ENCODE results near the gene NF1.
"Not testable (repeated sequence)": the region's sequence is repeated elsewhere in the genome, so short reads cannot be mapped to it uniquely, and the experiment has no call there.

Gene NF1

DNA sequence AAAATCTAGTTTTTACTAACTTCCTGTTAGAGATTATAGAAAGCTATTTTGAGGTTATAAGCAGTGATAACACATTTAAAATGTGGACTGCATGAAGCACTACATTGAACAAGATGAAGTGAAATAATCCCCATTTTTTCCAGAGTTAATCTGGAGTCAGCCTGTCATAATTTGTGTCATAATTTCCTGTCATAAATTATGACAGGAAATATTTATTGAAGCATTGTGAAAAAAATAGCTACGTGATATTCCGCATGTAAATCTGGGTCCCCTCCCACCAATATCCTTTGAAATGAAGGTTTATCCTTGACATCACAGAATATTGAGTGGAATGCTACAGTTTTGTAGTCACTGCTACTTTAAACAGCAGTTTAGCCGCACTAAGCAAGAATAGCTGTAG, 162.2 kb downstream of the NF1 start:
- DNase-seq, result no peak

DNA sequence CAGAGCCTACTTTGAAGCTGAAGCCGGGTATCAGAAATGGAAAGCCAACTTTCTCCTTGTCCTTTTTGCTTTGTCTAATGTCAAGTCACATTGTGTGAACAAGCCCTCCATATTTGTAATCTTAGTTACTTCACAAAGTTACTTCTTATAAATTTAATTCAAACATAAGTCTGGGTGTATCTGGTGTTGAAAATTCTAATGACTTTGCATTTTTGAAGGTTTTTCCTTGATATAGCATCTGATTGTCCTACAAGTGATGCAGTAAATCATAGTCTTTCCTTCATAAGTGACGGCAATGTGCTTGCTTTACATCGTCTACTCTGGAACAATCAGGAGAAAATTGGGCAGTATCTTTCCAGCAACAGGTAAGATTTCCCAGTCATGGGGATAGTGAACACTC, 165.4 kb downstream of the NF1 start:
- no peak for DNase-seq

GRCh38 chr17:31261601-31262000, 166.8 kb downstream of the NF1 start:
- no peak for DNase-seq

- not testable (repeated sequence) for DNase-seq
Measured at GRCh38 chr17:31262923-31263322, 168.1 kb downstream of the NF1 start.

- no peak for DNase-seq
Measured at GRCh38 chr17:31266042-31266441, 171.3 kb downstream of the NF1 start.

DNA sequence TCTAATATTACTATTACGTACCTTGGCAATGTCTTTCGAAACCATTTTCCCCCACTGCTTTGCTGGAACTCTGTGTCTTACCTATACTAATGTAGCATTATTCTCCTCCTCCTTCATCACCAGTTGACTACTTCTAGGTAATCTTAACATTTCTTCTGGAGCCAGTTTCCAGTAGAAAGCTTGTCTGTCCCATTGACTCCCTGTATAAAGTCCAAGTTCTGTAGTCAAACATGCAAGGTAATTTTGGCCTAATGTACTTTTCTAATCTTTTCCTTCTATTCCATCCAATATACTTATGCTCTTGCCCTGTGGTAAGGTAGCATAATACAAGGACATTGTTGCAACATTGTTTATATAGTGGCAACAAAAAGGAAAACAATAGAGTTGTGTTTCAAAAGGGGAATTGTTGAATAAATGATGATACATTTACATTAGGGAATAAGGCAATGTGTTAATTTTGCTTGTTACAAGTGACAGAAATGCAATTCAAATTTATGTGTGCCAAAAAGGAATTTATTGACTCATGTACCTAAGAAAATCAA, 174.3 kb downstream of the NF1 start:
- no peak for DNase-seq

DNA sequence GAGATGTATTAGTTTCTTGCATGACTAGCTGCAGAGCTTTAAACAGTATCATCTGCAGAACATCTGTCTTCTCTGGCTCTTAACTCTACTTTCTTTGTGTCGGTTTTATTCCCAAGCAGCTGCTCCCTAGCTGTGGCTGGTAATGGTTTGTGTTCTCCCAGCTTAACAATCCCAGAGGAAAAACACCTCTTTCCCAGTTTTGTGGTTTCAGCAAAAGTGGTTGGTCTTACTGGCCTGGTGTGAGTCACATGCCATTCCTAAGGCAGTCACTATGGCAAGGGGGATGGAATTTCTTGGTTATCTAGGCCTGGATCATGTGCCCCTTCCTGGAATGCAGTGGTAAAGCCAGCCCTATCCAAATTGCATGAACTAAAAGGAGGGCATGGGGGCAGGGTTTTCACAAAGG, 174.8 kb downstream of the NF1 start:
- no peak for DNase-seq

DNA sequence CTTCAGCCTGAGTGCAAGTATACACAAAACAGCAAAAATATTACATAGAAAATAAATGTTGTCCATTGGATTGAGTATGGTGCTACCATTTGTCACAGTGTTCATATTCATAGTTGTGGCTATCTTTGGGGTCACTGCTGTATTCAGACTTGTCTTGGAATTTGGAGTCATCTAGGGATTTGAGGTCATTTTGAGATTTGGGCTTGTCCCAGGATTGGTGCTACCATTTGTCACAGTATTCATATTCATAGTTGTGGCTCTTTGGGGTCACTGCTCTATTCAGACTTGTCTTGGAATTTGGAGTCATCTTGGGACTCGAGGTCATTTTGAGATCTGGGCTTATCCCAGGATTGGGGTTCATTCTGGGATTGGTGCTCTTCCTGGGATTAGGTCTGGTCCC, 177.5 kb downstream of the NF1 start:
- DNase-seq, result no peak

GRCh38 chr17:31272803-31273202, 178.0 kb downstream of the NF1 start:
- no peak for DNase-seq

GRCh38 chr17:31273516-31273915, 178.7 kb downstream of the NF1 start:
- DNase-seq, result no peak

DNA sequence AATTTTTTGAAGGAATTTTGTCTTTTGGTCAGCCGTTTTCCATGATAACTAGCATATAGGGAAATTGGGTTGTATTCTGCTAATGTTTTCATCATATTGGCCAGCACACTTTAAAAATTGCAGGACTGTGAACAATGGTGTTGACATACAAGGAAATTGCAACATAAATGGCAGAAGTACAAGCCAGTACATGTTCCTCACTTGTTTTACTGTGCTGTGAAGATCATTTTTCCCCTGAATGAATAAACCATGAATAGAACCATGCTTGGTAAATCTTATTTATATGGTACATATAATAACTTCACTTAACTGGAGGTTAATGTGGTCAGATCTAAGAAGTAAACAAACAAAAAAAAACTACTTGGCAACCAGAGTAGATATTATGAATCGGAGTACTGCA, 179.5 kb downstream of the NF1 start:
- DNase-seq, result no peak

DNA sequence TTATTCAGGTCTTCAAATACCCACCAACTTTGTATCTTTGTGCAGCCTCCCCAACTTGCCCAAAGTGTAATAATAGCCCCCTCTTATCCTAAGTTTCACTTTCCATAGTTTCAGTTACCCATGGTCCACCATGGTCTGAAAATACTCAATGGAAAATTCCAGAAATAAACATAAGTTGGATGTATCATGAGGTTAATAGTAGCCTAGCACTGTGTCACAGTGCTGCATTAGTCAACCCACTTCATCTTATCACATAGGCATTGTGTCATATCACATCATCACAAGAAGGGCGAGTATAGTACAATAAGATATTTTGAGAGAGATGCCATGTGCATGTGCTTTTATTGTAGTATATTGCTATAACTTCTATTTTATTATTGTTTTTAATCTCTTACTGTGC, 180.3 kb downstream of the NF1 start:
- no peak for DNase-seq

- DNase-seq, result no peak
Measured at GRCh38 chr17:31279401-31279800, 184.6 kb downstream of the NF1 start.

DNA sequence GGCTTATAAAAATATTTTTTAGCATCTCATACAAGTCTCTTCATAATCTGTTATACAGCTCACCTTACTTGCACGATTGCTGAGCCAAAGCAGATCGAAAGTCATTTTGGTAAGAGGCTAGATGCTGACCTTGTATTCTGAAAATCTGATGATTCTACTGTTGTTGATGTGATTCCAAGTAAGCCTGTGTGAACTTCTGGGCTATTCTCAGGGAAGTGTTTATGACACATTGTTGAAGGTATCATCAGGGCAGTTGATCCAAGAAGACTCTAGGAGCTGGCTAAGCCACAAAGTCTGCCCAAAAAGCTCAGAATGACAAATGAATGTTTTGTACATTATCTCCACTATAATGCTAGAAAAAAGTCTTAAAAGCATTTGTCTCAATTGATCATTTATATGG, 186.3 kb downstream of the NF1 start:
- DNase-seq, result no peak

GRCh38 chr17:31283841-31284240, 189.1 kb downstream of the NF1 start:
- DNase-seq, result no peak

DNA sequence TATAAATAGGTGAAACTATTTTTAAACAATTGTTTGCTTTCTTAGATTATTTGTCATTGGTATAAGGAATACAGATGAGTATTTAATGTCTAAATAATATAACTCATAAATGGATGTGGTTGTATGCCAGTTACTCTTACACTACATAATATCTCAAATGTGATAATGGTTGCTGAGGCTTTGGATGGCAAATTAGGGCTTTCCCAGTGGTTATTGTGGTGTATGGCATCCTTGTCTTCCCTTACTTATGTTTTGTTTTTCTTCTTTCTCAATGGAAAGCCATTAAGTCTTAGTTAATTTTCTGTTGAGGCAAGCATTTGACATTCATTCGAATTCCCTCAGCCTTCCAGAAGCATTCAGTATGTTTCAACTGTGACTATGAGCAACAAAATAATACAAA, 191.8 kb downstream of the NF1 start:
- DNase-seq, result no peak

DNA sequence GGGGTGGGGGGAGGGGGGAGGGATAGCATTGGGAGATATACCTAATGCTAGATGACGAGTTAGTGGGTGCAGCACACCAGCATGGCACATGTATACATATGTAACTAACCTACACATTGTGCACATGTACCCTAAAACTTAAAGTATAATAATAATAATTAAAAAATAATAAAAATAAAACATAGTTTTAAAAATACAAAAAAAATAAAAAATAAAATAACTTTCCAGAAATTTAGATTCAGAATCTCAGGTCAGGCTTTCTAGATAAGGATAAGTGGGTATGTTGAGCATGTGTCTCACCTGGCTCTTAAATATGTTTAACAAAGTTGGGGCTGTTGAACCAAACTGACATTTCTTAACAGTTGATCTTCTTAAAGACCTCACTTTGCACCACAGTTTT, 193.2 kb downstream of the NF1 start:
- DNase-seq, result not testable (repeated sequence)

GRCh38 chr17:31289790-31290189, 195.0 kb downstream of the NF1 start:
- DNase-seq, result no peak

GRCh38 chr17:31291820-31292219, 197.0 kb downstream of the NF1 start:
- no peak for DNase-seq

DNA sequence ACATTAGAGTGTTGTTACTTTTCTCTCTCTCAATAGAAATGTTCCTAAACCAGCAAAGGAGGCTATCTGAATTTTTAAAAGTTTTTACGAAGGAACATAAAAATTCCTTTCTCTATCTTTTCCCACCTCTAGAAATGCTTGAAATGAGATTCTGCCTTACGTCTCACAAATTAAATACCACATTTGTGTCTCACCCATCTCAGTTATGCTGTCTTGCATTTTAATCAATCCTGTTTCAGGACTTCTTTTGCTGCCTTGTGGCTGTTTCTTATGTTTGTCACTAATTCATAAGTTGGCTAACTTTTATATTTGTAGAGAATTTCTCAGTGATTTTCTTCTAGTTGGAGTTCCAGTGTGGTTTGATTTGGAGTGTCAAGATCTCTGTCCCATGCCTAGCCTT, 198.8 kb downstream of the NF1 start:
- DNase-seq, result no peak

DNA sequence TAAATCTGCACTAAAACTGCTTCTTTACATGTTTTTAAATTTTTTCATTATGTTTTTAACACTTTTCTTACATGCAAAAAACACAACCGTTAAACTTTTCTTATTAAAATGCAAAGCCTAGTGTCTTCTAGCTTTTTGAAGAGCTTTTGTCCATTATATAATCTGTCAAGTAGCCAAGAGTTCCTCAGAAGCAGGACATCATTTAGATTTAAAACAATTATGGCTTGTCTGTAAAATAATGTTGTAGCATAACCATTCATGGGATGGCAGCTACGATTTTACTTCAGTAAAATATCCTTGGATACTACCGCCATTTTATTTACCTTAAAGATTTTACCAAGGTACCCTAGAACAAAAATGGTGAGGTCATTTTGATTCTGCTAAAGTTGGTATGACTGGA, 199.5 kb downstream of the NF1 start:
- no peak for DNase-seq

GRCh38 chr17:31294820-31295488, 200.2 kb downstream of the NF1 start:
- no peak for DNase-seq

DNA sequence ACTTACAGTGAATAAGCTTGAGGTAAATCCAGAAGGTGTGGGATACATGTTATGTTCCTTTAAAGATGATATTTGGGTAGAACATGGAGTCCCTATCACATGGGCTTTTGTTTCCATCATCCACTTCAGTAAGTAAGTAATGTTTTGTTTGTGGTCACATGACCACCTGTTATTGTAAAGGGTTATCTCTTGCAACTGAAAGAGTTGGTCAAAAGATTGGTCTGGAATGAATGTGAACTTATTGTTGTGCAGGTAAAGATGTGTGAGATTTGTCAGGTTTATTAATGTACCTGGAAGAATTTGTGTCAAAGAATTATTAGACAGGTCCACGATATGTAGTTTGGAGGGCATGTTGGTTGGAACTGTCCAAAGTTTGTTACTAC, 200.7 kb downstream of the NF1 start:
- no peak for DNase-seq

GRCh38 chr17:31296142-31296541, 201.4 kb downstream of the NF1 start:
- DNase-seq, result no peak

DNA sequence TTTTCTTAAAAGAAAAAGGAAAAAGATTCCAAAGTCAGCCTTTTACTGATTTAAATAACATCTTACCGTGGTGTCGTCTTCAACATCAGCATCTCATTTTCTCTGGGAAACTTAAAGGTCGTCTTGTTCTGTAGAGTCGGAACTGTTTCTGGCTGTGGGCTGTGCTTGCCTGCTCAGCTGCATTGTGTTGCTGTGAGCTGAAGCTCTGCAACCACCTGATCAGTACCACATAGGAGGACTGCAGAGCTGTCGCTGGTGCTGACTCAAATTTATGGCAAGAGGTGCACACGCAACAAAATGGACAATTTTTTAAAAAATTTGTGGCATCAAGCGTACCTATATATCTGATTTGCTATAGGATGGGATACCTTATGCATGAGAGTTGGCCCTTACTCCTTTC, 202.3 kb downstream of the NF1 start, which contains the start of gene OMG:
OMG (minus strand) TSS at position 150 of the 400 bp plus-strand sequence. CDS start 908 bp downstream, outside the sequence.
- no peak for DNase-seq
